T-helper 2 cell treated with Interferon-gamma antibody and Interleukin-4, amounts not matched to agents 100 ng/mL and 5 ng/mL, for 36 hours (primary cell): ENCODE data around the gene WDFY4. TPM values are rescaled to one million over a fixed set of nuclear protein-coding genes. Genes with fewer than 3 reads are reported as not detected.

Experiments used
- intact Hi-C: fragments of 100-400 bp; cut with micrococcal nuclease; formaldehyde crosslinking; loops from one replicate; pipeline ENCODE4 v1.15.1; 2023
- total RNA-seq: library from RNA; stranded (reverse); gene quantifications from 2 replicates; pipeline ENCODE4 v1.2.3, GENCODE V29; 2022

WDFY4 gene
- total RNA-seq, 1 donor from 2014 or later, result 1.00 TPM

DNA sequence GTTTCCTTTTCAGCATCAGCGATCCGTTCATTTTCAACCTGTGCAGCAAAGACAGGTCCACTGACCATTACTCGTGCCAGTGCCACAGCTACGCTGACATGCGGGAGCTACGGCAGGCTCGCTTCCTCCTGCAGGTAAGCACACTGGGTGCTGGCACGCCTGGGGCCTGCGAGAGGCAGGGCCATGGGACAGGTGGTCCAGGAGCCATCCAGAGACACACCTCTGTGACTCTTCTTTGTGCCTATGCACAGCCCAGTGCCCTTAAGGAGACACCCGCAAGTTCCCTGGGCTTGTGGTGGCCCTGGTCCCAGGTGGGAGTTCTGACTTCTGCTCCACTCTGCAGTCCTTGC lies 212.7 kb downstream of the WDFY4 start:
- intact Hi-C loops, result no loop called here

DNA sequence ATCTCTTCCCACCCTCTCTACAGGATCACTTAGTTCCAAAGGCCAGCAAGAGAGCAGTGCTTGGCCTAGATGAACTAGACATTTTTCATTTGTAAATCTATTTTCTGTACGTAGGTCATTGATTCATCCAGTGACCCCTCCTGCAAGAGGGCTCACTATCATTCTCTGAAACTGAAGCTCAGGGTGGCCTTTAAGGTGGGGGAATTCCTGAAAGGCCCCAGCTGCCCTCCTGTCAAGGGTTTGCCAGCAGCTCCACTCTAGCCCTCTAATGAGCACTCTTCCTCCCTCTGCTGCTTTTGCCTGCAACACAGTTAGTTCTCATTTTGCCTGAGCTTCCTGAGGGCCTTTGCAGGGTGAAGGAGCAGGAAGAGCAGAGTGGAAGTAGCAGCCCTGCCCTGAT lies 213.8 kb downstream of the WDFY4 start:
- intact Hi-C loops, result no loop called here

DNA sequence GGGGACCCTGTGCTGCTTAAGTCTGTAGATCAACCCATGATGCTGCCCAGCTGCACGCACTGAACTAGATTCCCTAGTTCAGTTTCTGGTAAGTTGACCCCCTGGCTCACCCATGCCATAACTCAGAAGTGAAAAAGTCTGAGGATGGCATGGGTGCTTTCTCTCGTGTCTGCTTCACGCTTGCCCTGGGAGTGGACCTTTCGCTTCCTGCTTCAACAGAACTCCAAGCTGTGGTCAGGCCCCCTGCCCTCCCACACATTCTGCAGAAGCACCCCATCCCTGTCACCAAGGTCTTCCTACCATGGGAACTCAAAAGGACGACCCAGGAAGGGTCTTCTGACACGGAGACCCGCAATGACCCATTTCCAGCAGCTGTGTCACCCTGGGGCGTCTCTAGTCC lies 215.1 kb downstream of the WDFY4 start:
- intact Hi-C loops, result no loop called here

DNA sequence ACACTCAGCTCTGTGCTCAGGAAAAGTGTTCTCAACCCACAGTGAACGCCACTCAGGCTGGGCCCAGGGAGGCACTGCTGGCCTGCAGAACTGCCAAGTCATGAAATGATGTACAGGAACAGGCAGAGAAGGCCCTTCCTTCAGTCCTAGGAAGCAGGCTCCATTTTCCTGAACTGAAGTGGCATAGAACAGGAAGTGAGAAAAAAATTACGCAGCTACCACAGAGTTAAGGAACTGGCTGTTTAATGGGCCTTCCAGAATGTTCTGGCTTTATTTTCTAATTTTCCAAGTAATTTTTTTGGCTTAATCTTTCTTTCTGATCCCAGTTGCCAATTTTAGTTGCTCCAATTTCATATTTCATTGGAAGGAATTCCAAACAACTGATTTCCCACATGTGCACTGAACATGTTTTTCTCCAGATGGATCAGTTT lies 215.7 kb downstream of the WDFY4 start:
- intact Hi-C loops, result no loop called here

DNA sequence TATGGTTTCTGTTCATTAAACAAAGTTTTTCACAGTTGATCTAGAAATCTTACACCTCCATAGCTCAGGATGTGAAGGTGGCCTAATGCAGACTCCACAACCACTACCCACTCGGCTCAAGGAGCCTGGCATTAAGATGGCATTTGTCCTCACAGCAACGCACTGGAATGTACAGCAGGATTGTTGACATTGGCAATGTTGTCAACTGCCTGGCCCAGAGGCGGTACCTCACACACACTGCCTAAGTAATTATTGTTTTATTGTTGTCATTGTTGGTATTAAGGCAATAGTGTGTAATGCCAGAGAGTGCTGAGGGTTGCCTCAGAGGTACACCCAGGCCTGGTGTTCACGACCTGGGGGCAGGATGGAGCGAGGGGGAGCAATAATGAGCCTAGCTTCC lies 216.6 kb downstream of the WDFY4 start:
- intact Hi-C loops, result no loop called here

DNA sequence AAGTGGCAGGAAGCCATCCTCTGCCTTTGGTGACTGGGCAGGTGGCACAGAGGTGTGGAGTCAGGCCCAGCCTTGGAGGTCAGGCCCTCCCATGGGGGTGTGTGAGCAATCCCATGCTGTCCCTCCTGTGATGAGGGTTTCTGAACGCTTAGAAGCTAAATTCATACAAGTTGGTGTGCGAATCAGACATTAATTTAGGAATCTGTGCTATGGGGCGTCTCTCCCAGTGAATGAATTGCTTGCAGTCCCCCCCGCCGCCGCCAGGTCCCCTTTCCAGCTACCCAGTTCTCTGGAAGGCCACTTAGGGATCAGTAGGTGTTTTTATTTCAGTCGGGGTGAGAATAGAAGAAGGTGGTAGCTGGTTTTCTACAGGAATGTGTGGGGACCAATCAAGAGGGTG lies 217.4 kb downstream of the WDFY4 start:
- intact Hi-C loops, result no loop called here

DNA sequence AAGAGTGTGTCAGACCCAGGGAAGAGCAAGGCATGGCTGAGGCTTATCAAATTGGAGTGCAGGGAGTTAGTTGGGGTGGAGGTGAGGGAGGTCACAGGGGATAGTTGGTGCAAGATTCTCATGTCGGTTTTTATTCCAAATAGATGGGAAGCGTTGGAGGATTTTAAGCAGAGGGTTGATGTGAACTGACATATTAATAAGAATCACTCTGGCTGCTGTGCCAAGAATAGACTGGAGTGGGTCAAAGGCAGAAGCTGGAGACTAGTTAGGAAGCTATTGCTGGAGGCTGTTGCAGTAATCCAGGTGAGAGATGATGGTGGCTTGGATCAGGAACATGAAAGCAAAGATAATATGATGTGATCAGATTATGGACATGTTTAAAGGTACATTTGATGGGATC lies 218.5 kb downstream of the WDFY4 start:
- intact Hi-C loops, result no loop called here

DNA sequence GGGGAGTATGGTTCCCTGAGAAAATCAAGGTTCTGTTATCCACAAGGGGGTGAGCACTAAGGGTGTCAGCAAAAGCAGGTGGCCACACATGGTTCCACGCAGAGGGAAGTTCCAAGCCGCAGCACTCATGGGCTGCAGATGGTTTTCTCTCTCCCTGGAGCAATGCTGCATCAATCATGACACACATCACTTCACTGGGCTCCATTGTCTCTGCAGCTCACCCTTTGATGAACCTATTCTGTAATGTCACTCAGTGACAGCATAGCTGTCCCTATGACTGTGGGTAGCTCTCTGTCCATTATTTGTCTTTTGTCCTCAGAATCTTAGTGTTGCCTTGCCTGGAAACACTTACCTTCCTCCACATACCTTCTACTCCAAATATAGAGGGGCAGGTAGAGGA lies 220.2 kb downstream of the WDFY4 start:
- intact Hi-C loops, result no loop called here

DNA sequence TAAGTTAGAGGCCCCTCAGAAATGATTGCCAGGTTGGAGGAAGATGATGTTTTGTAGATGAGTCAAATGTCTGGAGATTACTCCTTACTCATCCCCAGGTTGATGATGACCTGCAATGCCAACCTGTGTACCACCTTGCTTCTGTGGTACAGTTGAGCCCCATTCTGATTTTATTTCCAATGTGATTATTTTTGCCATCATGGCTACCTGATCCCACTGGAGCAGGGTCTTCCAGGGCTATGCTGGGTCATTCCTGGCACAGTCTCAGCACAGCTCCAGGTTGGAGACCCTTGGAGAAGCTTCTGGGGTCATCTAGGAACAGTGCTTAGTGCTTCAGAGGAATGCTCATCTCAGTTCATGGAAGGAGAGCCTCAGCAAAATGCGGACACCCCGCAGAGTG lies 220.6 kb downstream of the WDFY4 start:
- intact Hi-C loops, result no loop called here

DNA sequence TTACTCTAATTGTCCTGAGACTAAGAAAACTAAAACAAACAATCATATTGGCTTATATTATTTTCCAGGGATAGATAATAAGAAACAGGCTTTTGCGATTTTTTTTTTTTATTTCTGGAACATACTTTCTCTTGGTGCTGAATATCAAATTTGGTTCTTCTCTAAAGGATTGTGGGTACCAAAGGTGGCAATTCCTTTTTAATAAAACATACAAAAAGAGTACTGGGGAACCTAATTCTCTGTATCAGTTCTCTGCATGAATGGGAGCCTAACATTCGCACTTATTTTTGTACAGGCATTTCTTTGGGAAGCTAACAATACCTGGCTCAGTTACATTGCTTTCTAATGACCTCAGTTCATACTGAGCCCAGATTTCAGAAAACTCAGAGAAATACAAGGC lies 222.2 kb downstream of the WDFY4 start:
- intact Hi-C loops, result no loop called here

DNA sequence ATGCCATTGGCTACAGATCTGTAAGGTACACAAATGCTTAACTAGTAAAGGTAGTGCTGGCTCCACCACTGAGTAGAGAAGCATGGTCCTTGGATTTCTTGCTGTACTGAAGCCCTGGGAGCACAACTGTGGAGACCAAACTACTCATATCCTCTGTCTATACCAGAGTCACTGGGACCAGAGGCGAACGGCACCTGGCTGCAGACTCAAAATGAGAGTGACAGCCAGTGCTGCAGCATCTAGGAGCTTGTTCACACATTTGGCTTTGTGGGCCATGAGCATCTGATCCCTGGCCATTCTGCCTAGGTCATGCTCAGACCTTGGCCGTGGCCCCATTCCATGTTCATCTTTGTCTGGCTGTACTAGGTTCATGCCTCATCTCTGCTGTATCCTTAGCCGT lies 223.1 kb downstream of the WDFY4 start:
- intact Hi-C loops, result no loop called here

DNA sequence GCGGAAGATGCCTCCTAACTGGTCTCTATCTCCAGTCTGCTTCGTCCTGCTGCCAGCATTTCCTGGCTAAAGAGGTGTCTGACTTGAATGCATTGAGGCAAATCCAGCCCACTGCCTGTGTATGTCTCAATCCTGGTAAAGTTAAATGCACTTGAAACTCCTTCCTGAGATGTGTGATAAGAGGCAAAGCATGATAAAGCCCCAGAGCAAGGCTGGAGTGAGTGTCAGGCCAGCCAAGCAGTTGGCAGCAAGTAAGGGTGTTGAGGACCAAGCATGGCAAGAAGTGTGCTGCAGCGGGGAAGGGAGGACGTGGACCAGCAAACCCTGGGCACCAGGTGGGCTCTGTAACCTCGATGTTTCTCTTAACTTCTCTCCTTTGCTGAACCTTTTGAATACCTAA lies 225.9 kb downstream of the WDFY4 start:
- intact Hi-C loops, result no loop called here

DNA sequence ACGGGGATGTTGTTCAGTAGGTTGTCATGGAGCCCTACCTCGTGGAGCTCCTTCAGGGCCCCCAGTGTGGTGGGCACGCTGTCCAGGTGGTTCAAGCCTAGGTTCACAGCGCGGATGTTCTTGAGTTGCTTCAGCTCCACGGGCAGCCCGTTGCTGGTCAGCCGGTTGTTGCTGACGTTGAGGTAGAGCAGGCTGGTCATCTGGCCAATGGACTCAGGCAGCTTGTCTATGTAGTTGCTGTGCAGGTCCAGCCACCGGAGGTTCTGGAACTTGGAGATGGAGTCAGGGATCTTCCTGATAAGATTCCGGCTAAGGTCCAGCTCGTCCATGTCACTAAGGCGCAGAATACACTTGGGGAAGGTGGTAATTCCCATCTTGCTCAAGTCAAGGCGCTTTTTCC lies 229.0 kb downstream of the WDFY4 start:
- intact Hi-C loops, result no loop called here

DNA sequence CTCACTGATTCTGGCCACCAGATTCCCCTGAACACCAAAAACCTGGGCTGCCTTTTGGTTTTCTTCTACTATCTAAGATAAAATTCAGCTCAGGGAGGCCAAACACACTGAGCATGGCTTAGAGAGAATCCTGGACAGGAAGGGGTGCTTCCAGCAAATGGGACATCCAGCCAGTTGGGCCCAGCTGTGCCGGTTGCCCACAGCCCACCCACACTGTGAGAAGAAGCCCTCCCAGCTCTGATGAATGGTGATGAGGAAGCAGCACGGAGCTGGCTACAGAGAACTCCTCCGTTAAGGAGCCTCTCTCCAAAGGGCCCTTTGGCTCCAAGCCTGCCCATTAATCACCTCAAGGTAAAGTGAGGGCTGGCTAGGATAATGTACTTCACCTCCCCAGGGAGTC lies 239.1 kb downstream of the WDFY4 start:
- intact Hi-C loops, result no loop called here

DNA sequence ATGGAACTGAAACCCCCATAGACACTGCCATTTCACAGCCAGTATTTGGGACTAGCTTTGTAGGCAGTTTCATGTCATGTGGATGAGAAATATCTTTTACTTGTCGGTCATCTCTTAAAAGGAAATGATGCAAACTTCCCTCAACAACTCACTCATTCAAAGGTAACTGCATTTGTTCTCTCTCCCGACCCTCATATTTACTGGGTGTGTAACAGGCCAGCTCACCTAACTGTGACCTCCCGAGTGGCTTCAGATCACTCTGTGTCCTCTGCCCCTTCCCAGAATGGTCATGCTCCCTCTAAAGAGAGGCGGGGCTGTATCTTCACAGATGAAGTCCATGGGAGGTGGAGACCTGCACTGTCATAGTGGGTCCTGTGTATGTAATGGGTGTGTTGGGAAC lies 240.3 kb downstream of the WDFY4 start:
- intact Hi-C loops, result no loop called here

DNA sequence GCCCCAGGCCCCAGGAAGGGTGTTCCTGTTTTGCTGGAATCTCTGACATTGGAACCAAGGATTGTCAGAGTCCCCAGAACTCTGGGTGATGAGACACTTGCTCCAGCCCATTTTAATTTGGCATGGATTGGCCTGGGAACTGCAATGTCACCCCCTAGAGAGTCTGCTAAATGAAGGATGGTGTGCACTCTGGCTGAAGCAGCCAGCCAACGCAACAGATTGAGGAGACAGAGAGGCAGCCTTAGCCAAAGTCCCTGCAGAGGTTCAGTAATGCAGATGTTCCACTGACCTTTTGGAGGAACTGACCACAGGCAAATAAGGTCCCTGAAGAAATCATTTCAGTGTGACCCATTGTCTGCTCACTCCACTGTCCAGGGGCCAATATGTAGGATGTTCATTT lies 241.6 kb downstream of the WDFY4 start:
- intact Hi-C loops, result no loop called here

DNA sequence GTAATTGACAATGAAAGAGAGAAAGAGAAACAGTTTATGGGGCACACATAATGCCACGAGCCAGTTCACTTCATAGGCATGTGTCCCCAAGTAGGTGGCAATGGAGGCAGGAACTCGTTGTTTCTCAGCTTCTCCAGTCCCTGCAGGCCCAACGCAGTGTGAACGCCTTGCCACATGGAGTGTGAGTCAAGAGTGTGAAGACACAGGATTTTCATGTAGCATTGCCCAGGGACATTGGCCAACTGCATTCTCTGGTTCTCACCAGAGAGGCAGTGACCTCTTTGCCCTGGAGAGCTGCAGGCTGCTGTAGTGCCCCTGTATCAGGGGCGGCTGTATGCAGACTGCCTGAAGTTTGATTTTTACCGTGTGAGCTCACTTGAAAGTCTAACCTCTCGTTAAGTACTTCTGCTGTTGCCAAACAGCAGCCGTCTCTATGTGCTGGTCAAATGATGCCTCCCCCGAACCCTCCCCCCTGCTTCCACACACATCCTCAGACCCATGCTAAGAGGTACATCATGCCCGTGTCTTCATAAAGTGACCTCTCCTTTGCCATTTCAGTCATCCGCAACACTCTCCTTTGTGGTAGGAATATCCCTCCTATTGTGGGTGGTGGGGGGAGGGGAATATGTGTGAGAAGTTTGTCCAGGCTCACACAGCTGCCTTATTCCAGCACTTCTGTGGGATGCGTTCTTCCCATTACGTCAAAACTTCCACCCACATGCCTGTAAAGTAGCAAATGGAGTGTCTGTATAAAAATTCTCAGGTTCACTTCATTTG lies 242.3 kb downstream of the WDFY4 start:
- intact Hi-C loops, result no loop called here

DNA sequence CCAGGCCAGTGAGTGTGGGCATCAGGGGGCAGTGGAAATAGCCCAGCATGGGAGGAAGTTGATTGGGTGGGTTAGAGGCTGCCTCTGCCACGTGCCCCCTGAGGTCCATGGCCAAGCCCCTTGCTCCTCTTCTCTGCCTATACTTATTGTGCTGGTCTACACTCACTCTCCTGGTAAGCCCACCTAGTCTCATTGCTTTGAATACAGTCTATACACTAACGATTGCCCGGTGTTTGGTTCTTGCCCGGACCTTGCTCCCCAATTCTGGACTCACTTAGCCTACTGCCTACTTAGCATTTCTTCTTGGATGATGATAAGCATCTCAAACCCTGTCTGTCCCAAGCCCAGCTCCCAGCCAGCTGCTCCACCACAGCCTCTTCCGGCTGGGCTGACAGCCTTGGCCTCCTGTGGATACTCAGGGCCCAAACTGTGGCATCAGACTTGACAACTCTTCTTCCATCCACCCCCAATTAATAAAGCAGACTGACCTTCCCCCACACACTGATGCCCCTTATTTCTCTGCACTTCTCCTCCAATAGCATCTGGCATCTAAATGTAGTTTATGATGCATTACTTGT lies 244.8 kb downstream of the WDFY4 start:
- intact Hi-C loops, result no loop called here

DNA sequence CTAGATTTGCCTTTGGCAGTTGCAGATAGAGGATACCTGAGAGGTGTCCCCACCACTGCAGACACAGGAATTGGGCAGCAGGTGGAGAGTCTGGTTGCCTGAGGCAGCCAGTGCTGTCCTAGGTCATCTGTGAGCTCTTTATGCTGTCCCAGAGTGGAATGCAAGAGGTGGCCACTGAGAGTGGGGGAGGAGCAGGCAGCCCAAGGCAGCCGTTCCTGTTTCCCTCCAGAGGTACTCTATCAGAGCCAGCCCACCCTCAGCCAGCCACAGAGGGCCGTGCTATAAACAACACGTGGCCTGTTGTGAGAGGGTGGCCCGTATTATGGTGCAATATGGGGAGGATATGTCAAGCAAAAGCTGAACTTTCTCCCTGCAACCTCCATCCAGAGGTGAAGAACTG lies 246.5 kb downstream of the WDFY4 start:
- intact Hi-C loops, result no loop called here

DNA sequence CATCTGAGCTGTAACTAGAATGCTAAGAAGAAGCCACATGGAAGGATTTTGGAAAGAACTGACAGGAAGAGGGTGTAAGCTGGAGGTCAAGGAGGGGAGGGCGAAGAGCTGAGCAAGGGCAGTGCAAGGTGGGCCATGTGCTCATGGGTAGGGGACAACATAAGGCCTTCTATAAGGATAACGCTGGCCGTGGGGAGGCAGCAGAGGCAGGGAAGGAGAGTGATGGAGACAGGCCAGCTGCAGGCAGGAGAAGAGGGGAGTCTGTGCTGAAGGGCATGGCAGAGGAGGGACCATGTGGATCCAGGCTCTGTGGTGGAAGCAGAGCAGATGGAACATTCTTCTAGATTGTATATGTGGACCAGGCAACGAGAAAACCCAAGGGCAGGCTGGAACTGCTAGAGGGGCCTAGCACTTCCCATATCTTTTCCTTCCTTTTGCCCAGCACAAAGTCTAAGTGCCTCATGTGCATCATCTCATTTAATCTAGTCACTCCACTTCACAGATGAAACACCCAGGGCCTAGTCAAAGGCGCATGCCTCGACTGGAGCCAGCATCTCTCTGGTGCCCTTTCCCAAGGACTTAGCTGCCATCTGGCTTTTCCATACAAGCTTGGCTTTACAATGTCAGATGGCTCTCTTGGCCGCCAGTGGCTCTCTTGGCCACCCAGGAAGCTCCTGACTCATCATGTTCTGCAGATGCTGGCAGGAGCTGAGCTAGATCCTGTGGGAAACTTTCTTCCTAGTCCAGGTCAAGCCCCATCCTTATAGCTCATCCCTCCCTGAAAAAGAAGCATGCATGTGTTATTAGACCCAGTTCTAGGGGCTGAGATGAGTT lies 248.4 kb downstream of the WDFY4 start:
- intact Hi-C loops, result no loop called here

DNA sequence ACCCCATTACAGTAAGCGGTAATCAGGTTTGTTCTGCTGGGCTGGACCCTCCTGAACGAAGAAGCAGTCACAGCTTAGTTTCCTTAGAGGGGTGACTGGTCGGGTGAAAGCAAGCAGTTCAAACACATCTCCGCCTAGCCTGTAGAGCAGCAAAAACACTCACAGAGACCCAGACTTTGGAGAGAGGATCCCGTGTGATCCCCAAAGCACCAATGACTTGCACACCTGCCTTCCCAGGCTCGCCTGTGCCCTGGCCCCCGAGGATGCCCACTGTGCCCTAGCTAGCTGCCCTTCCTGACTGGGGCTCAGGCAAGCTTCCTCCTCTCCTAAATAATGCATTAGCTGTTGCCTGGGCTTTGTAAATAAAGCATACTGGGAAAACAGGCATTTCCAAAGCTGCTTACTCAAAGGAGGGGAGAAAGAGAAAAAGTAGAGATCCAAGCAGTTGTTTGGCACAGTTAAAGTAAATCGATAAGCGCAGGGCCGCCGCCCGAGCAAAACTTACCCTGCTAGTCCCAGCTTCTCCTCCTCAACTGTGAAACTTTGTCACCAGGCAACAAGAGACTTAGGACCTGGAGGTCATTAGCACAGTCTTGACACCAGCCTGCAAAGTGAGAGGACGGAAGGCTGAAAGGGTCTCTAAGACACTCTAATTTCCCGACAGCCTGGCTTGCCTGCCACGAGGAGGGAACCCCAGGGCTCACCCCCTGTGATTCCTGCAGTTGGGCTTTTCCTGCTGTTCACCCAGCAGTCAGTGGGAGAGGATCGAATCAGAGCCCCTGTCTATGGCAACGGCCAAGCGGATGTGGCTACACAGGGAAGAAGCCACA lies 250.2 kb downstream of the WDFY4 start:
- intact Hi-C loops, result no loop called here

DNA sequence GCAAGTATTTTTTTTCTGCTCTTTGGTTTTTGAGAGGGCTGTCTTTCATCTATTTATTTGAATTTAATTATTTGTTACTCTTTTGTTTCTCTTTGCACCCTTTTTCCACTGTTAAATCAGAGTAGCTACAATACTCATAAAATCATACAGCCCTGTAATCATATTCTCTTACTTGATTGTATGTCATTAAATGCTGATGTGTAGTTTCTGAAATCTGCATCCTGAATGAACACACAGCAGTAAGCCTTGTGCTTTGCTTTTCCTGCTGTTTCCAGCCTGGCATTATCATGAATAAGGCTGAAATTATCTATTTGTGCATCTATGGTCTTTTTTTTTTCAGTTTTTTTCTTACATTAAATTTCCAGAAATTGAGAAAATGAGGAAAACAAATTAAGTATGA lies 250.9 kb downstream of the WDFY4 start:
- intact Hi-C loops, result no loop called here
